ENCODE results near the gene SLC30A9.

SLC30A9 gene

GRCh38 chr4:41989994-41990364 lies 351 bp upstream of the SLC30A9 start:
- ATAC-seq (peak; percentile 20), DNase-seq (ENCODE audit: low spot score in 2 of 2) (no peak)
- peaks cover 22% of the 10 kb centered on the region for H3K4me1 Mint-ChIP-seq
- H3K27ac Mint-ChIP-seq = peak overlapping the region; percentile 93
- no peaks in the 10 kb centered on the region for H3K9me3 Mint-ChIP-seq
- H3K36me3 Mint-ChIP-seq = peaks cover 15% of the 10 kb centered on the region
- peak overlapping the region; percentile 92 for H3K4me3 Mint-ChIP-seq

- DNase-seq (ENCODE audit: low spot score in 2 of 2) (no peak), ATAC-seq (no peak)
- H3K36me3 Mint-ChIP-seq = peaks cover 20% of the 10 kb centered on the region
- peak overlapping the region; percentile 93 for H3K27ac Mint-ChIP-seq
- H3K9me3 Mint-ChIP-seq = no peaks in the 10 kb centered on the region
- peak overlapping the region; percentile 92 for H3K4me3 Mint-ChIP-seq
- H3K4me1 Mint-ChIP-seq = peaks cover 28% of the 10 kb centered on the region
Observed at GRCh38 chr4:41991916-41992767, 1.8 kb downstream of the SLC30A9 start.

GRCh38 chr4:41992967-41993857 lies 2.9 kb downstream of the SLC30A9 start:
- Mint-ChIP-seq H3K4me3 (no peak overlapping the region), H3K9me3 (no peaks in the 10 kb centered on the region), H3K36me3 (peaks cover 20% of the 10 kb centered on the region), H3K4me1 (peaks cover 28% of the 10 kb centered on the region), H3K27ac (no peak overlapping the region)
- DNase-seq (ENCODE audit: low spot score in 2 of 2) (no peak), ATAC-seq (no peak)

GRCh38 chr4:41994461-41994985 lies 4.2 kb downstream of the SLC30A9 start:
- H3K36me3 Mint-ChIP-seq = peaks cover 30% of the 10 kb centered on the region
- H3K27ac Mint-ChIP-seq = no peak overlapping the region
- no peaks in the 10 kb centered on the region for H3K9me3 Mint-ChIP-seq
- ATAC-seq (no peak), DNase-seq (ENCODE audit: low spot score in 2 of 2) (no peak)
- no peak overlapping the region for H3K4me3 Mint-ChIP-seq
- H3K4me1 Mint-ChIP-seq = peaks cover 26% of the 10 kb centered on the region

DNA sequence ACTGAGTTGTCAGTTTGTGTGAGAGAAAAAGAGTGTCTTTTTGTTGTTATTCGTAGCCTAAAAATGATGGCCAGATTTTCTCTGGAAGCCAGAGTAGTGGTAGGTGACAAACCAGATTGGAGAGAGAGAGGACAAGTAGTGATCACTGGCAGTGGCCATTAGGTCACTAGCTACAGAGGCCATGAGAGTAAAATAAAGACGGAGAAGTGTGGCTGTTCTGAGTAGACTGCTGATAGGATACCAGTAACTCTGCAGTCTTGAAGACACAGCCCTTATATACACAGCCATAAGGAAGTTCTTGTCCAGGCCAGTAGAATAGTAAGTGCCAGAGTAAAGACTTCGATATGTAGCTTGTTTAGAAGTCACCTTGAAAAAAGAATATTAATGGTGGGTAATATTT lies 7.7 kb downstream of the SLC30A9 start:
- no peak for DNase-seq (ENCODE audit: low spot score in 2 of 2)
- Mint-ChIP-seq H3K4me1 (peaks cover 11% of the 10 kb centered on the region), H3K4me3 (no peak overlapping the region), H3K27ac (no peak overlapping the region), H3K9me3 (no peaks in the 10 kb centered on the region), H3K36me3 (peaks cover 27% of the 10 kb centered on the region)
- ATAC-seq = no peak

DNA sequence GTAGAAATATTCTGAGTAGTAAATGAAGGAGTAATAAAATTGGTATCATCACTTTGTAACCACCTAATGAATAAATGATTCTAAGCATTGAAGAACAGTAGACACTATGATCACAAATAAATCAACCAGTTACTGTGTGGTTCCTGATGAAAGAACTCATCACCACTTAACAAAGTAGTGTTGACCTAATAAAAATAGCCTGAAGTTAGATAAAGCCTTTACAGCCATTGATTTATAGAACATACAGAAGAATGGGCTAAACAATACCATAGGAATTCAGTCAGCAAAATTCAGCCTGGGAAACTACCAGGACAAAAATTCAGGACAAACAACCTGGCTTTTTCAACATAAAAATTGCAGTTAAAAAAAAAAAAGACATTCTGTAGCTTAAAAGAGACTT lies 9.0 kb downstream of the SLC30A9 start:
- peaks cover 40% of the 10 kb centered on the region for H3K36me3 Mint-ChIP-seq
- H3K27ac Mint-ChIP-seq = no peak overlapping the region
- peaks cover 23% of the 10 kb centered on the region for H3K4me1 Mint-ChIP-seq
- DNase-seq (ENCODE audit: low spot score in 2 of 2) (no peak), ATAC-seq (no peak)
- no peak overlapping the region for H3K4me3 Mint-ChIP-seq
- no peaks in the 10 kb centered on the region for H3K9me3 Mint-ChIP-seq

DNA sequence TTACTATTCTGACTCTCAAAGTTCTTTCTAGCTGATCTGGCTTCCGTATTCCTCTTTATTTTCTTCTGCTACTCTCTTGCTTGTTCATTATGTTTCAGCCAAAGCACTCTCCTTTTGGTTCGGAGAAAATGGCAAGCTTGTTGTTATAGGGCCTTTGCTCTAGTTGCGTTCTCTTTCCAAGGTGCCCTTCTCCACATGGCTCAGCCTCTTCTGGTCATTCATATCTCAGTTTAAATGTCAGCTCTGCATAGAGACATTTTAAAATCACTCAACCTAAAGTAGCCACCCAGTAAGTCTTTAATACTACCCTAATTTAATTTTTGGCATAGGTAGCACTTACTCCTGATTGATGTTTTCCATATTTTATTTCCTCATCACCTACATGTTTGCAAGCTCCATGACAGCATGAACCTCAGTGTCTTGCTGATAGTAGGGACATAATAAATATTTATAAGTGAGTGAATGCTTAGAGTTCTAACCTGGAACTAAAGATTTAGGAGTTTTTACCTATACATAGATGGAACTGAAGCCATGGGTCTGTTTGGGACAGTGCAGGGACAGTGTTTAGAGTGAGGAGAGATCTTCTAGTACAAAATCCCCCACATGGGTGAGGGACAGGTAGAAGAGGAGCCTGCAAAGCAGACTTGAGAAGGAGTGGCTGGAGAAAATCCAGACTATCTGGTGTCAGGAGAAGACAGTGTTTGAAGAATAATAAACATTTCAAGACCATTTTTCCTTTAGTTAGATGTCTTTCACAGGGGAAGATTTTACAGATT lies 17.9 kb downstream of the SLC30A9 start:
- no peak for DNase-seq (ENCODE audit: low spot score in 2 of 2)
- H3K4me3 Mint-ChIP-seq = no peak overlapping the region
- no peaks in the 10 kb centered on the region for H3K9me3 Mint-ChIP-seq
- ATAC-seq = no peak
- peaks cover 54% of the 10 kb centered on the region for H3K4me1 Mint-ChIP-seq
- peaks cover 63% of the 10 kb centered on the region for H3K36me3 Mint-ChIP-seq
- H3K27ac Mint-ChIP-seq = peak overlapping the region; percentile 5

DNA sequence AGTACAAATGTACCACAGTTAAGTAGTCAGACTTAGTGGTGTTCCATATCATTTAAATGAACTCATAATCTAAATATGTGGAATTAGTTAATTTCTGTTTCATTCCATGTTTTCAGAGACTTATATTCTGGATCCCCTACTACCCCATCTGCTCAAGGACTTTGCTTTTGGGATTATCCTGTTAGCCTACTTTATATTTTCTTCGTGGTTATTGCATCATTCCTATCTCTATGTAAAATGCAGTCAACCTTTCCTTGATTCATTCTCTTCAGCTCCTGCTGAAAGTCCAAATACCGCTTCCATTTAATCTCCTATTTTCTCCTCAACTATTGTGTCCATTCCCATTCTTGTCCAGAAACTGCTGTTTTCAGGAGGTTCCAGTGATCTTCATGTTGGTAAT lies 25.1 kb downstream of the SLC30A9 start:
- Mint-ChIP-seq H3K36me3 (peaks cover 32% of the 10 kb centered on the region), H3K4me1 (peaks cover 38% of the 10 kb centered on the region), H3K9me3 (no peaks in the 10 kb centered on the region), H3K4me3 (no peak overlapping the region), H3K27ac (no peak overlapping the region)
- no peak for ATAC-seq
- DNase-seq (ENCODE audit: low spot score in 2 of 2) = no peak

- H3K27ac Mint-ChIP-seq = no peak overlapping the region
- H3K9me3 Mint-ChIP-seq = no peaks in the 10 kb centered on the region
- H3K4me3 Mint-ChIP-seq = no peak overlapping the region
- peaks cover 53% of the 10 kb centered on the region for H3K36me3 Mint-ChIP-seq
- peaks cover 28% of the 10 kb centered on the region for H3K4me1 Mint-ChIP-seq
- ATAC-seq (no peak), DNase-seq (ENCODE audit: low spot score in 2 of 2) (no peak)
Observed at GRCh38 chr4:42018451-42018850, 28.1 kb downstream of the SLC30A9 start.

DNA sequence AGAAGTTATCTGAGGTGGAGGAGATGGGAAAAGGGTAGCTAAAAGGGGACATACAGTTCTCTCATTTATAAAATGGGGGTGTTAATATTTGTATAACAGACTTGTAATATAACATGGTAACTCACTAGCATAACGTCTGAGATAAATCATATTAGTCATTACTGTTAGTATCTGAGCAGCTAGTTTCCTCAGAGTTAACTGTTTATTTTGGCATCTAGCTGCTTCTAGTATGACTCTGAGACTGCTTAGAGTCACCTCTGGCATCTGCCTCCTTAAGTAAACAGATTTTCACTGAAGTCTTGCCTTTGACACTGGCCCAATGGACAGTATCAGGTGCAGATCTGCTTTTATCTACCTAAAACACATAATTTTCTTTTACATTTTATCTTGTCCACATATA lies 58.1 kb downstream of the SLC30A9 start:
- no peak for DNase-seq (ENCODE audit: low spot score in 2 of 2)

DNA sequence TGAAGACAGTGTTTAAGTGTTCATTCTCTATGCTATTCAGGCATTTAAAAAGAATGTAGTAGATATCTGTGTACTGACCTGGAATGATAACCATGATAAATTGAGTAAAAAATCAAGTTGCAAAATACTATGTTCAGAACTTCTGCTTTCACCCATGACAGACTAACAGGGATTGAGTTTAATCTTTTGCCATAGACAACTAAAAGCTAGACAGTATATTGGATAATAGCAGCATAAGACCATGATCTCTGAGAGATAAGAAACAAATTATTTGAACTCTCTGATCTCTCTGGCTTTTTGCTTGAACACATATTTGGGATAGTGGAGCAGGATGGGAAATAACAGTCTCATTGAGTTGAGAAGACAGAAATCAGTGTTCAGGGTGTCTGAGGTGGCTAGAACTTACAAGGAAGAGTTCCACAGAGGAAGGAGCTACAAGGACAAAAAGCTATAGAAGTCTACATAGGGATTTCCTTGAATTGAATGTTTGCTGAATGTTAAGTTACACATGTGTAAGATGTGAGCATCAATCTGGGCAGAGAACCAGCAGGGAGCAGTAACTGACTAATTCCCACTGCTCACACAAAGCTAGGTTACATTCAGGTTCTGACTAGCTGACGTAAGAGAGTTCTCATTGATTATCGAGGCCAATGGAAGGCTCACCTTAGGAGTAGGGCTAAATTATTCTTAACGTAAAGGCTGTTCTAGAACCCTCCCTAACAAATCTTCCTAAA lies 60.4 kb downstream of the SLC30A9 start:
- no peaks in the 10 kb centered on the region for H3K4me1 Mint-ChIP-seq
- H3K4me3 Mint-ChIP-seq = no peak overlapping the region
- H3K27ac Mint-ChIP-seq = no peak overlapping the region
- DNase-seq (ENCODE audit: low spot score in 2 of 2) (no peak), ATAC-seq (no peak)
- H3K9me3 Mint-ChIP-seq = no peaks in the 10 kb centered on the region
- H3K36me3 Mint-ChIP-seq = peaks cover 61% of the 10 kb centered on the region

More for the DNA sequence above, 58.1 kb downstream of the SLC30A9 start:
- Mint-ChIP-seq H3K4me3 (no peak overlapping the region), H3K9me3 (peaks cover 7% of the 10 kb centered on the region), H3K36me3 (peaks cover 52% of the 10 kb centered on the region), H3K4me1 (no peaks in the 10 kb centered on the region), H3K27ac (peak overlapping the region; percentile 68)
- ATAC-seq = no peak

DNA sequence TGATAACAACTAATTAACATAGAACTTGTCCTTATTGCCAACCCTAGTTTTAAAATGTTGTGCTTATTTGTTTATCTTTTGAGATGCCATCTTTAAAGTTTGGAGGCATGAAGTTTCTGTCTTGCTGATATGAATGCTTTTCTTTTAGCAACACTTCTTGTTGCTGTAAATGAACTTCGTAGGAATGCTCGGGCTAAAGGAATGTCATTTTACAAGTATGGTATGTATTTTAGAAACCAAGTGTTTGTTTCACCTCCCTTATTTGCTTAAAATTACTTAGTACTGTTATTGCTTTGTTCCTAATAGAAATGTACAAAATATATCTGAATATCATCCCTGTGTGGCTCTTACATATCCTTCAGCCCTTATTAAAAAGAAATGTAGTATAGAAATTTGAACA lies 76.1 kb downstream of the SLC30A9 start:
- H3K4me3 Mint-ChIP-seq = no peak overlapping the region
- H3K9me3 Mint-ChIP-seq = no peaks in the 10 kb centered on the region
- peaks cover 53% of the 10 kb centered on the region for H3K36me3 Mint-ChIP-seq
- ATAC-seq = no peak
- no peak for DNase-seq (ENCODE audit: low spot score in 2 of 2)
- H3K27ac Mint-ChIP-seq = no peak overlapping the region
- H3K4me1 Mint-ChIP-seq = no peaks in the 10 kb centered on the region

- H3K4me1 Mint-ChIP-seq = no peaks in the 10 kb centered on the region
- peaks cover 53% of the 10 kb centered on the region for H3K36me3 Mint-ChIP-seq
Observed at GRCh38 chr4:42067264-42067663, 76.9 kb downstream of the SLC30A9 start.

GRCh38 chr4:42070463-42070862 lies 80.1 kb downstream of the SLC30A9 start:
- Mint-ChIP-seq H3K4me1 (no peaks in the 10 kb centered on the region), H3K4me3 (no peak overlapping the region), H3K36me3 (peaks cover 54% of the 10 kb centered on the region), H3K9me3 (no peaks in the 10 kb centered on the region), H3K27ac (no peak overlapping the region)
- no peak for ATAC-seq
- DNase-seq (ENCODE audit: low spot score in 2 of 2) = no peak

More at GRCh38 chr4:42067264-42067663, 76.9 kb downstream of the SLC30A9 start:
- Mint-ChIP-seq H3K9me3 (no peaks in the 10 kb centered on the region), H3K4me3 (no peak overlapping the region), H3K27ac (no peak overlapping the region)
- ATAC-seq (no peak), DNase-seq (ENCODE audit: low spot score in 2 of 2) (no peak)

Data from stimulated activated effector memory CD8-positive, alpha-beta T cell treated with anti-CD3 and anti-CD28 coated beads, Interleukin-12 subunit alpha, Interleukin-12 subunit beta, amount 100 ng/mL, for 72 hours (primary cell).